HepG2 (cell line): ENCODE data around the gene BDH2. TPM values are rescaled to one million over a fixed set of nuclear protein-coding genes. Genes with fewer than 3 reads are reported as not detected.
A peak's percentile ranks its signal among the peaks of the same experiment; 100 is the strongest.

Experiments
- AKAP8 ChIP-seq: sonication (generic); formaldehyde crosslinking; IDR thresholded peaks from 2 replicates; pipeline ENCODE4 v1.5.1; 2020; ENCODE audit warnings: mild to moderate bottlenecking, missing genetic modification reagents
- EEA1 ChIP-seq: sonication (generic); formaldehyde crosslinking; IDR thresholded peaks from 2 replicates; pipeline ENCODE4 v1.5.1; 2020; ENCODE audit warnings: mild to moderate bottlenecking, missing genetic modification reagents, borderline replicate concordance
- GATAD2A ChIP-seq: IDR thresholded peaks from 2 replicates; pipeline ENCODE4 v1.6.1; 2016
- HNRNPH1 ChIP-seq: fragments of 200-400 bp; formaldehyde crosslinking; optimal IDR thresholded peaks from 2 replicates; pipeline ENCODE3; 2017; ENCODE audit warnings: mild to moderate bottlenecking, low read depth, low read length
- MAZ ChIP-seq, 2 experiments: sonication (generic) in 1 of 2; formaldehyde crosslinking in 1 of 2; IDR thresholded peaks; 2 replicates each; pipeline versions ENCODE4 v1.5.0 to v1.6.1; 2012 to 2020; ENCODE audit warnings: low read depth in 2 of 2, mild to moderate bottlenecking in 2 of 2, borderline replicate concordance in 1 of 2, improper control_type of control experiment in 1 of 2, low read length in 1 of 2, missing genetic modification reagents in 1 of 2, moderate library complexity in 1 of 2
- PAF1 ChIP-seq: IDR thresholded peaks from 2 replicates; pipeline ENCODE4 v1.6.1; 2016; ENCODE audit warnings: missing genetic modification reagents, missing compliant biosample characterization
- SIX1 ChIP-seq: sonication (generic); formaldehyde crosslinking; IDR thresholded peaks from 2 replicates; pipeline ENCODE4 v1.4.0; 2020; ENCODE audit warnings: missing genetic modification reagents, borderline replicate concordance
- ZBTB40 ChIP-seq, 2 experiments: fragments of 450-650 bp in 1 of 2; sonication (generic) in 1 of 2; formaldehyde crosslinking in 1 of 2; IDR thresholded peaks; 2 replicates each; pipeline versions ENCODE4 v1.6.1 to v1.8.0; 2016 to 2022; ENCODE audit warnings: antibody characterized with exemption in 1 of 2, mild to moderate bottlenecking in 1 of 2, missing genetic modification reagents in 1 of 2
- ZFP36 ChIP-seq: fragments of 150-350 bp; IDR thresholded peaks from 2 replicates; pipeline ENCODE4 v1.6.1; 2018; ENCODE audit warnings: borderline replicate concordance, low read length, low read depth; ENCODE audit not compliant: partially characterized antibody
- ZKSCAN5 ChIP-seq: sonication (generic); formaldehyde crosslinking; IDR thresholded peaks from 2 replicates; pipeline ENCODE4 v1.5.1; 2020; ENCODE audit warnings: mild to moderate bottlenecking, missing genetic modification reagents
- ZNF646 ChIP-seq: sonication (generic); formaldehyde crosslinking; IDR thresholded peaks from 2 replicates; pipeline ENCODE4 v1.9.0; 2021; ENCODE audit warnings: mild to moderate bottlenecking, missing genetic modification reagents
- polyA plus RNA-seq, 8 experiments: library from polyadenylated mRNA; depleted of rRNA in 3 of 8; stranded (reverse) in 7 of 8; unstranded in 1 of 8; fragments of >200 nt; fragmentation: Illumina TruSeq in 4 of 8; extraction: Trizol in 4 of 8; gene quantifications; 2 replicates each; pipeline versions ENCODE4 v1.2.1 to v1.2.3, GENCODE V29; 2011 to 2016; ENCODE audit warnings: low read depth in 4 of 8, missing spikeins in 1 of 8, mixed read lengths in 1 of 8; ENCODE audit not compliant: insufficient read depth in 1 of 8
- total RNA-seq, 5 experiments: library from RNA; depleted of rRNA; stranded (reverse); fragments of >200 nt; fragmentation: Illumina TruSeq; extraction: Trizol; gene quantifications; 2 replicates each; pipeline ENCODE4 v1.2.3, GENCODE V29; 2016; ENCODE audit warnings: low read depth in 1 of 5
- TF ChIP-seq, protein P1 (sequence below): IDR thresholded peaks from 2 replicates; pipeline ENCODE4 v1.6.1; 2016; ENCODE audit warnings: low read depth, control low read depth

BDH2 gene
- total and polyA plus RNA-seq, 2 of the 13 experiments (the other 11 are each of a cell fraction or from before 2014, with no cell fraction given), result 34.8 to 46.2 TPM

DNA sequence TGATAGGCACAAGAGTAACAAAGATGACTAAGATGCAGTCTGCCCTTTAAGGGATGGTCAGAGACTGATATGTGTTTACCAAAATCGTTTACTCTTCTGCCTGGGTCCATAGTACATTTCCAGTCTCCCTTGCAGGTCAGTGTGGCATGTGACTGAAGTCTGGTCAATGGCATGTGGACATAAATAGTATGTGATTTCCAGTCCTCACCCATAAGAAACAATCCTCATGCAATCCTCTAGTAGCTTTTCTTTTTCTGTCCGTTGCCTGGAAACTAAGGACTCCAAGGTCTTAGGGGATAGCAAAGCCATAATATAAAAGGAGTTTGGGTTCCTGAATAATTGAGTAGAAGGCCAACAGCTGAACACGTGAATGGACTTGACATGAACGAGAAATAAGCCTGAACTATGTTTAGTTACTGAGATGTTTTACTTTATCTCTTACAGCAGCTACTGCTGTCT lies 24.2 kb downstream of the BDH2 start (continued):
- TF ChIP-seq ZNF646 (CRISPR knock-in tag), result no peak; the same call in 1 of the 2 replicates
- peak; percentile 94 for TF ChIP-seq GATAD2A
- no peak for TF ChIP-seq EEA1
- no peak for TF ChIP-seq MAZ (IDR thresholded peaks at IDR 0.05; ENCODE audit: borderline replicate concordance, low read depth, low read length)
- TF ChIP-seq MAZ (CRISPR knock-in tag; IDR thresholded peaks at IDR 0.05; ENCODE audit: low read depth), result peak; percentile 65; the same call in 1 of the 2 replicates
- TF ChIP-seq HNRNPH1, result no peak
- no peak for TF ChIP-seq ZKSCAN5 (CRISPR knock-in tag)
- TF ChIP-seq ZBTB40 (IDR thresholded peaks at IDR 0.05), result no peak
- TF ChIP-seq ZBTB40 (CRISPR knock-in tag; IDR thresholded peaks at IDR 0.05), result no peak; the same call in 1 of the 2 replicates
- no peak for TF ChIP-seq AKAP8 (CRISPR knock-in tag)
- TF ChIP-seq, protein P1, sequence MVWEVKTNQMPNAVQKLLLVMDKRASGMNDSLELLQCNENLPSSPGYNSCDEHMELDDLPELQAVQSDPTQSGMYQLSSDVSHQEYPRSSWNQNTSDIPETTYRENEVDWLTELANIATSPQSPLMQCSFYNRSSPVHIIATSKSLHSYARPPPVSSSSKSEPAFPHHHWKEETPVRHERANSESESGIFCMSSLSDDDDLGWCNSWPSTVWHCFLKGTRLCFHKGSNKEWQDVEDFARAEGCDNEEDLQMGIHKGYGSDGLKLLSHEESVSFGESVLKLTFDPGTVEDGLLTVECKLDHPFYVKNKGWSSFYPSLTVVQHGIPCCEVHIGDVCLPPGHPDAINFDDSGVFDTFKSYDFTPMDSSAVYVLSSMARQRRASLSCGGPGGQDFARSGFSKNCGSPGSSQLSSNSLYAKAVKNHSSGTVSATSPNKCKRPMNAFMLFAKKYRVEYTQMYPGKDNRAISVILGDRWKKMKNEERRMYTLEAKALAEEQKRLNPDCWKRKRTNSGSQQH (CRISPR knock-in tag), result peak; percentile 88
- TF ChIP-seq PAF1 (CRISPR knock-in tag), result no peak
- no peak; the same call in 1 of the 2 replicates for TF ChIP-seq SIX1 (CRISPR knock-in tag)
- TF ChIP-seq ZFP36, result no peak
